H1 (cell line): ENCODE results near the gene MPST. TPM values are rescaled to one million over a fixed set of nuclear protein-coding genes. Genes with fewer than 3 reads are reported as not detected.

Source experiments
- CTCF ChIA-PET: fragments of 300-600 bp; sonication (Branson Sonifier 250); formaldehyde crosslinking; loops from one replicate; lab custom pipeline; 2021; ENCODE audit not compliant: partially characterized antibody; lab: Charles Lee
- POLR2A ChIA-PET: fragments of 300-600 bp; sonication (Branson Sonifier 250); formaldehyde crosslinking; loops from one replicate; lab custom pipeline; 2021; ENCODE audit warnings: inconsistent platforms; ENCODE audit not compliant: partially characterized antibody; lab: Charles Lee
- DNase-seq, 2 experiments: peaks; one replicate each; pipeline versions ENCODE4 v3.0.0 to v3.0.0-alpha.2; 2010 to 2022; ENCODE audit warnings: low spot score in 2 of 2, low read depth in 1 of 2, mixed read lengths in 1 of 2
- FAIRE-seq: peaks from 2 replicates; lab custom pipeline; 2011; peaks lifted over from hg19 to GRCh38; lab: Jason Lieb, UNC
- H2AFZ ChIP-seq: 2 replicates; pipeline ENCODE4 v1.8.1; 2012; ENCODE audit warnings: low read length, inconsistent platforms
- H2AK5ac ChIP-seq: 2 replicates; pipeline ENCODE4 v1.6.1; 2013; ENCODE audit warnings: low read depth, low read length
- H2BK120ac ChIP-seq: replicated peaks from 2 replicates; pipeline ENCODE3; 2013; ENCODE audit warnings: low read depth, low read length, inconsistent platforms
- H2BK12ac ChIP-seq: 2 replicates; pipeline ENCODE4 v1.6.1; 2013; ENCODE audit warnings: low read depth, low read length
- H2BK15ac ChIP-seq: 2 replicates; pipeline ENCODE4 v1.6.1; 2013; ENCODE audit warnings: low read length
- H2BK20ac ChIP-seq: 2 replicates; pipeline ENCODE4 v1.6.1; 2013; ENCODE audit warnings: low read length
- H2BK5ac ChIP-seq: 2 replicates; pipeline ENCODE4 v1.6.1; 2013; ENCODE audit warnings: low read depth, low read length
- H3K14ac ChIP-seq: 2 replicates; pipeline ENCODE4 v1.6.1; 2013; ENCODE audit warnings: inconsistent platforms; ENCODE audit not compliant: insufficient read length
- H3K18ac ChIP-seq: 2 replicates; pipeline ENCODE4 v1.6.1; 2013; ENCODE audit warnings: low read length; ENCODE audit errors: extremely low read depth
- H3K23ac ChIP-seq: 2 replicates; pipeline ENCODE4 v1.6.1; 2013; ENCODE audit warnings: inconsistent platforms; ENCODE audit not compliant: insufficient read length
- H3K23me2 ChIP-seq: 2 replicates; pipeline ENCODE4 v1.6.1; 2013; ENCODE audit warnings: low read depth, low read length
- H3K27ac ChIP-seq: 2 replicates; pipeline ENCODE4 v1.6.1; 2011; ENCODE audit warnings: low read depth, low read length, inconsistent platforms
- H3K27me3 ChIP-seq, 4 experiments: replicated peaks in 1 of 4; 1 replicate in 1 of 4; 2 replicates in 3 of 4; pipeline versions ENCODE4 v1.6.1 to v1.8.1; 2011 to 2013; ENCODE audit warnings: low read length in 3 of 4, mild to moderate bottlenecking in 3 of 4, inconsistent platforms in 2 of 4, mixed read lengths in 2 of 4, moderate library complexity in 1 of 4; ENCODE audit not compliant: control insufficient read depth in 3 of 4, insufficient read depth in 3 of 4; ENCODE audit errors: extremely low read depth in 1 of 4
- H3K36me3 ChIP-seq, 4 experiments: 2 replicates each; pipeline versions ENCODE4 v1.6.1 to v1.8.1; 2011 to 2013; ENCODE audit warnings: mild to moderate bottlenecking in 4 of 4, low read length in 3 of 4, moderate library complexity in 2 of 4, control low read depth in 1 of 4, inconsistent platforms in 1 of 4; ENCODE audit not compliant: insufficient read depth in 4 of 4, control insufficient read depth in 2 of 4
- H3K4ac ChIP-seq: replicated peaks from 2 replicates; pipeline ENCODE3; 2013; ENCODE audit warnings: low read length, low read depth, mixed read lengths, inconsistent platforms; ENCODE audit not compliant: insufficient read length
- H3K4me1 ChIP-seq, 4 experiments: replicated peaks in 1 of 4; 1 replicate in 1 of 4; 2 replicates in 3 of 4; pipeline versions ENCODE4 v1.6.1 to v1.8.1; 2011 to 2013; ENCODE audit warnings: low read length in 3 of 4, inconsistent platforms in 2 of 4, mixed read lengths in 1 of 4; ENCODE audit not compliant: insufficient read depth in 4 of 4, control insufficient read depth in 3 of 4
- H3K4me2 ChIP-seq, 2 experiments: 2 replicates each; pipeline versions ENCODE4 v1.6.1 to v1.8.1; 2011 to 2013; ENCODE audit warnings: low read depth in 2 of 2, low read length in 2 of 2, control low read depth in 1 of 2, inconsistent platforms in 1 of 2, mild to moderate bottlenecking in 1 of 2; ENCODE audit not compliant: insufficient read depth in 1 of 2
- H3K4me3 ChIP-seq, 4 experiments: fragments of 200-600, 300-600 bp in 1 of 4; sonication (generic), shearing (Covaris generic), sonication (Bioruptor Twin) in 1 of 4; 2 replicates each; pipeline versions ENCODE4 v1.5.1 to v1.8.1; 2011 to 2016; ENCODE audit warnings: low read length in 4 of 4, low read depth in 3 of 4, control low read depth in 2 of 4, inconsistent platforms in 2 of 4, mild to moderate bottlenecking in 2 of 4, mixed read lengths in 1 of 4, moderate library complexity in 1 of 4; ENCODE audit not compliant: insufficient read depth in 2 of 4; ENCODE audit errors: extremely low read depth in 1 of 4
- H3K56ac ChIP-seq: replicated peaks from 2 replicates; pipeline ENCODE3; 2013; ENCODE audit warnings: low read depth, mild to moderate bottlenecking, mixed read lengths, low read length, inconsistent platforms; ENCODE audit not compliant: insufficient read length
- H3K79me1 ChIP-seq: 2 replicates; pipeline ENCODE4 v1.6.1; 2013; ENCODE audit warnings: low read depth, low read length, control low read depth
- H3K79me2 ChIP-seq, 2 experiments: 2 replicates each; pipeline versions ENCODE4 v1.6.1 to v1.8.1; 2012 to 2013; ENCODE audit warnings: low read length in 2 of 2, mild to moderate bottlenecking in 2 of 2, inconsistent platforms in 1 of 2; ENCODE audit not compliant: insufficient read depth in 2 of 2, control insufficient read depth in 1 of 2
- H3K9ac ChIP-seq, 4 experiments: replicated peaks in 1 of 4; 1 replicate in 1 of 4; 2 replicates in 3 of 4; pipeline versions ENCODE4 v1.6.1 to v1.8.1; 2011 to 2013; ENCODE audit warnings: low read depth in 3 of 4, low read length in 3 of 4, control low read depth in 2 of 4, mild to moderate bottlenecking in 2 of 4, moderate library complexity in 2 of 4, inconsistent platforms in 1 of 4; ENCODE audit errors: extremely low read depth in 1 of 4
- H3K9me3 ChIP-seq, 2 experiments: 2 replicates each; pipeline versions ENCODE4 v1.6.1 to v1.8.1; 2012 to 2013; ENCODE audit warnings: mild to moderate bottlenecking in 2 of 2, moderate library complexity in 2 of 2, control low read depth in 1 of 2, inconsistent platforms in 1 of 2, low read depth in 1 of 2, low read length in 1 of 2, mixed read lengths in 1 of 2; ENCODE audit not compliant: insufficient read depth in 2 of 2
- H4K20me1 ChIP-seq, 2 experiments: replicated peaks in 1 of 2; 2 replicates each; pipeline versions ENCODE3 to v1.8.1; 2011 to 2013; ENCODE audit warnings: inconsistent platforms in 2 of 2, low read length in 2 of 2, mild to moderate bottlenecking in 1 of 2; ENCODE audit not compliant: insufficient read depth in 2 of 2, control insufficient read depth in 1 of 2
- H4K5ac ChIP-seq: 2 replicates; pipeline ENCODE4 v1.6.1; 2013; ENCODE audit warnings: low read length, low read depth, mixed read lengths, inconsistent platforms; ENCODE audit not compliant: insufficient read length
- H4K8ac ChIP-seq: 2 replicates; pipeline ENCODE4 v1.8.0; 2013; ENCODE audit warnings: mild to moderate bottlenecking, moderate library complexity, low read length, inconsistent platforms; ENCODE audit not compliant: insufficient read depth; ENCODE audit errors: extremely low read depth
- H4K91ac ChIP-seq: replicated peaks from 2 replicates; pipeline ENCODE3; 2013; ENCODE audit warnings: low read length, mixed read lengths, inconsistent platforms; ENCODE audit not compliant: insufficient read length
- CBX5 ChIP-seq: fragments of 300-800, 300-1000 bp; sonication (generic); IDR thresholded peaks from 2 replicates; pipeline ENCODE4 v1.7.1; 2016; ENCODE audit warnings: antibody characterized with exemption, low read length, low read depth
- CEBPB ChIP-seq: IDR thresholded peaks from 2 replicates; pipeline ENCODE4 v1.6.1; 2012; ENCODE audit warnings: low read depth, low read length
- CTCF ChIP-seq, 3 experiments: IDR thresholded peaks; 1 replicate in 2 of 3; 2 replicates in 1 of 3; pipeline versions ENCODE4 v1.5.1 to v1.6.1; 2011; ENCODE audit warnings: low read length in 3 of 3, mild to moderate bottlenecking in 3 of 3, inconsistent platforms in 2 of 3, low read depth in 1 of 3, moderate library complexity in 1 of 3; ENCODE audit not compliant: insufficient read depth in 1 of 3; ENCODE audit errors: control extremely low read depth in 1 of 3
- EZH2 ChIP-seq: fragments of 200-600 bp; sonication (generic); IDR thresholded peaks from 2 replicates; pipeline ENCODE4 v1.7.1; 2012; ENCODE audit warnings: low read depth, mild to moderate bottlenecking, moderate library complexity, low read length, inconsistent platforms; ENCODE audit not compliant: severe bottlenecking
- POU5F1 ChIP-seq: IDR thresholded peaks from 2 replicates; pipeline ENCODE4 v1.6.1; 2011; ENCODE audit warnings: low read depth, mild to moderate bottlenecking, low read length, moderate library complexity
- RBBP5 ChIP-seq: IDR thresholded peaks from 2 replicates; pipeline ENCODE4 v1.7.1; 2012; ENCODE audit warnings: low read depth, mild to moderate bottlenecking, inconsistent platforms, low read length, moderate library complexity, borderline replicate concordance
- RNF2 ChIP-seq: fragments of 200-900, 300-1000 bp; sonication (generic); IDR thresholded peaks from 2 replicates; pipeline ENCODE4 v1.7.1; 2016; ENCODE audit warnings: borderline replicate concordance, low read depth, mild to moderate bottlenecking, antibody characterized with exemption, low read length; ENCODE audit not compliant: poor library complexity, severe bottlenecking; ENCODE audit errors: missing control alignments
- SAP30 ChIP-seq: fragments of 300-600 bp; sonication (generic); IDR thresholded peaks from 2 replicates; pipeline ENCODE4 v1.7.1; 2012; ENCODE audit warnings: low read length, moderate library complexity, mild to moderate bottlenecking, inconsistent platforms; ENCODE audit not compliant: insufficient read depth, insufficient replicate concordance
- USF2 ChIP-seq: IDR thresholded peaks from 2 replicates; pipeline ENCODE4 v1.6.1; 2011; ENCODE audit warnings: low read length, improper control_type of control experiment
- WGBS, 2 experiments: shearing (Covaris generic) in 1 of 2; methylation state at CpG; one replicate each; pipeline versions ENCODE4 v1.1.6 to v1.1.7; 2013 to 2015; ENCODE audit warnings: low lambda C conversion rate in 2 of 2, mixed read lengths in 2 of 2, inconsistent platforms in 1 of 2, low coverage in 1 of 2, missing lambda C conversion rate in 1 of 2; ENCODE audit not compliant: insufficient replicate concordance in 2 of 2, insufficient coverage in 1 of 2, insufficient read length in 1 of 2; ENCODE audit errors: extremely low coverage in 1 of 2, missing lambda C conversion rate in 1 of 2; 5-methylcytosine and 5-hydroxymethylcytosine counted together
- polyA plus RNA-seq, 7 experiments: library from polyadenylated mRNA; depleted of rRNA in 3 of 7; stranded (reverse) in 5 of 7; unstranded in 2 of 7; fragments of >200 nt in 5 of 7; fragments of 200-250 nt in 2 of 7; gene quantifications; 1 replicate in 5 of 7; 2 replicates in 1 of 7; 4 replicates in 1 of 7; pipeline versions ENCODE4 v1.2.1 to v1.2.3, GENCODE V29; 2011 to 2013; ENCODE audit warnings: missing spikeins in 2 of 7, mixed read lengths in 2 of 7
- total RNA-seq: library from RNA; stranded (reverse); fragmentation: NEBNext Ultra II Directional; extraction: Animal tissue kit (Norgen Biotek cat#: 25700); gene quantifications from 2 replicates; pipeline ENCODE4 v1.2.1, GENCODE V29; 2021

The MPST gene
- total and polyA plus RNA-seq, 2 of the 8 experiments (the other 6 are each of a cell fraction or from before 2014, with no cell fraction given): 86.0 to 124 TPM

- no peak overlapping the region for H3K14ac ChIP-seq
- ChIA-PET CTCF (interaction anchor here (0.9 to 1.7 kb wide), 5 partner anchors 10 to 166 kb away, joined by 3 to 4 read pairs (median 3); no protein-coding TSS in a partner anchor), POLR2A (interaction anchor here (1.3 to 1.8 kb wide), 2 partner anchors 14 to 18 kb away, joined by 3 read pairs; no protein-coding TSS in a partner anchor)
- H3K9ac ChIP-seq: no peak overlapping the region
- 79% methylated on average over 14 of the region's 14 CpGs; no CpG with 5 or more reads in 1 of the 2 experiments for WGBS, 2 experiments
- H2BK15ac ChIP-seq: no peak overlapping the region
- no peak overlapping the region for H2BK120ac ChIP-seq
- no peak overlapping the region for H4K8ac ChIP-seq
- H3K18ac ChIP-seq: no peak overlapping the region; the same call in 1 of the 2 replicates
- H3K9me3 ChIP-seq: no peaks in the 10 kb centered on the region
- H3K27ac ChIP-seq: no peak overlapping the region
- H3K23me2 ChIP-seq: no peaks in the 10 kb centered on the region
- H4K5ac ChIP-seq: no peak overlapping the region
- no peaks in the 10 kb centered on the region for H3K36me3 ChIP-seq
- no peak overlapping the region for H2AK5ac ChIP-seq
- H4K20me1 ChIP-seq: no peaks in the 10 kb centered on the region
- no peak overlapping the region for H2BK5ac ChIP-seq
- no peak overlapping the region for H3K4me2 ChIP-seq
- H3K79me1 ChIP-seq: no peaks in the 10 kb centered on the region
- no peak for DNase-seq
- no peaks in the 10 kb centered on the region for H3K79me2 ChIP-seq
- no peak overlapping the region for H4K91ac ChIP-seq
- peak overlapping the region; percentile 25 for H3K4ac ChIP-seq
- H2AFZ ChIP-seq: no peak overlapping the region
- H3K4me3 ChIP-seq: no peak overlapping the region
- H3K27me3 ChIP-seq: 0 out of 7 replicates have a peak, but pooled peaks cover 0 to 5% (median 0%) of the 10 kb centered on the region in 4 experiments
- peaks cover 0 to 12% (median 5%) of the 10 kb centered on the region in 4 experiments; a peak in 4 of 7 replicates for H3K4me1 ChIP-seq
- no peak for FAIRE-seq
- no peak overlapping the region for H3K56ac ChIP-seq
- H2BK20ac ChIP-seq: no peak overlapping the region
- no peak overlapping the region for H2BK12ac ChIP-seq
- no peak overlapping the region for H3K23ac ChIP-seq
- TF ChIP-seq RNF2 (no peak), CTCF (IDR thresholded peaks at IDR 0.05; ENCODE audit: control extremely low read depth in 1 of 3, insufficient read depth in 1 of 3, low read depth in 1 of 3, low read length in 3 of 3) (no peak), EZH2 (no peak), SAP30 (no peak), USF2 (no peak), RBBP5 (no peak), CEBPB (no peak), CBX5 (no peak), POU5F1 (no peak)
Observed at GRCh38 chr22:37037669-37038068, 18.1 kb downstream of the MPST start.
